Fibroblast of the aortic adventitia (primary cell): Measurements from ENCODE around the gene VILL. TPM values are rescaled to one million over a fixed set of nuclear protein-coding genes. Genes with fewer than 3 reads are reported as not detected.
A peak's percentile ranks its signal among the peaks of the same experiment; 100 is the strongest.

Source experiments
- DNase-seq: peaks from one replicate; pipeline ENCODE4 v3.0.0-alpha.2; 2010; ENCODE audit warnings: low read depth
- H3K4me3 ChIP-seq: 2 replicates; pipeline ENCODE4 v1.5.1; 2011; ENCODE audit warnings: low read depth, mild to moderate bottlenecking, control low read depth, low read length, moderate library complexity
- CTCF ChIP-seq: IDR thresholded peaks from 2 replicates; pipeline ENCODE4 v1.5.1; 2011; ENCODE audit warnings: mild to moderate bottlenecking, low read length, control low read depth, inconsistent platforms; ENCODE audit not compliant: insufficient read depth
- total RNA-seq: library from RNA; depleted of rRNA; stranded (reverse); fragments of >200 nt; gene quantifications from 2 replicates; pipeline ENCODE4 v1.2.3, GENCODE V29; 2012; ENCODE audit warnings: low replicate concordance

The VILL gene
- total RNA-seq, 1 donor: 7.0 TPM

DNA sequence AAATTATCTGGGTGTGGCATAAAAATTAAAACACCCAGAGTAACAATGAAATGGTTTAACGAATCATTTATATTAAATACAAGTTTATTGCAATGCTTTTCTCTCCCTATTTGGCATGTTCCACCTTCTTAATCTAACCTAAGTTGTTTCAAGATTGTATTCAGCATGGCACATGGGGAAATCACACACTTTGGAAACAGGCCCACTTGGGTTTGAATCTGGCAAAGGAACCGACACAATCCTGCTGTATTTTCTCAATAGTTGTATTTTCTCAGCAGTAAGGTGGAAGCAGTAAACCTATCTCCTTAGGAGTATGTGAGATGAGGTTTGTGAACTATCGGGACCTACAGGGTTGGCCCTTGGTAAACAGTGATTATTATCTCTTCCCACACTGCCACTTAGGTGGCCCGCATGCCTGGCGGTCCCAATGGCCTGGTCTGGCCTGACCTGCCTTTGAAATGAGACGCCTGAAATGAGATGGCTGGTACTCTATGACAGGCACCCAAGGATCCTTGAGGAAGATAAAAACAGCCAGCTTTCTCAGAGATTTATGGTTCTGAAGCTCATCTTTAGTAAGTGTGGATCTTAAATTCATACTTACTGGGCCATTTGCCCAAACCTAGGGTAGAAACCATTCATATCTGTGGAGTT is 45.3 kb upstream of the VILL start:
- H3K4me3 ChIP-seq: no peak overlapping the region
- TF ChIP-seq CTCF: no peak
- peak; percentile 55 for DNase-seq

GRCh38 chr3:37945807-37946530 is 44.6 kb upstream of the VILL start:
- no peak for TF ChIP-seq CTCF
- peak overlapping the region; percentile 11 for H3K4me3 ChIP-seq
- peak; percentile 91 for DNase-seq

GRCh38 chr3:37946531-37946889 is 44.1 kb upstream of the VILL start:
- no peak for TF ChIP-seq CTCF
- DNase-seq: no peak

GRCh38 chr3:37949866-37950265 is 40.7 kb upstream of the VILL start:
- peak; percentile 10 for TF ChIP-seq CTCF
- no peak overlapping the region for H3K4me3 ChIP-seq
- DNase-seq: peak; percentile 55

More at GRCh38 chr3:37946531-37946889, 44.1 kb upstream of the VILL start:
- no peak overlapping the region for H3K4me3 ChIP-seq

- no peak for TF ChIP-seq CTCF
- H3K4me3 ChIP-seq: no peak overlapping the region
- peak; percentile 52 for DNase-seq
These were observed 38.0 kb upstream of the VILL start for GRCh38 chr3:37952564-37952963.

- no peak for DNase-seq
- no peak overlapping the region for H3K4me3 ChIP-seq
- no peak for TF ChIP-seq CTCF
These were observed 37.4 kb upstream of the VILL start for GRCh38 chr3:37953226-37953625.
